ENCODE results near the gene BCL3.

BCL3 gene

DNA sequence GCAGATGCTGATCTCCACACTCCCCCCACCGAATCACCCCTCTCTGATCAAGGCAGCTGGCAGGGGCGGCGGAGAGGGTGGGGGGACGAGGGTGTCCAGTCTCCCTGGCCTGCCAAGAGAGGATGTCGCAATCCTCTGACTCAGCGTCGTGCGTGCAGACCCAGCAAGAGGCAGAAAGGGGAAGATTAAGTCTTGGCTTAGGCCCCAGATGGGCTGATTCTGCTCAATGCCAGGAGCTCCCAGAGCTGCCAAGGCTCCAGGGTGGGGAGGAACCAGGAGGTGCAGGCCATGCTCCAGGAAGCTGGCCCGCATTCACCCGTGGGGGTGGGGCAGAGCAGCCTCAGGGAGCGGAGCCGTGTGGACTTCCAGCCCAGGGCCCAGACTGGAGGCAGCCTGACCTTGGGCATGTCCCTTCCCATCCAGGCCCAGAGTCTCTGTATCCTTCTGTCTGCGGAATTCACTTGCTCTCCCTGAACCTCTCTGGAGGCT lies 6.6 kb upstream of the BCL3 start:
- H3K36me3 Mint-ChIP-seq: no peaks in the 10 kb centered on the region
- ATAC-seq (ENCODE audit: low read depth): peak; percentile 44
- no peak for DNase-seq (ENCODE audit: low spot score in 2 of 2)
- H3K9me3 Mint-ChIP-seq: no peaks in the 10 kb centered on the region
- no peak overlapping the region for H3K27ac Mint-ChIP-seq
- H3K4me3 Mint-ChIP-seq: no peak overlapping the region
- peaks cover 18% of the 10 kb centered on the region for H3K4me1 Mint-ChIP-seq
- peaks cover 2% of the 10 kb centered on the region for H3K27me3 Mint-ChIP-seq

DNA sequence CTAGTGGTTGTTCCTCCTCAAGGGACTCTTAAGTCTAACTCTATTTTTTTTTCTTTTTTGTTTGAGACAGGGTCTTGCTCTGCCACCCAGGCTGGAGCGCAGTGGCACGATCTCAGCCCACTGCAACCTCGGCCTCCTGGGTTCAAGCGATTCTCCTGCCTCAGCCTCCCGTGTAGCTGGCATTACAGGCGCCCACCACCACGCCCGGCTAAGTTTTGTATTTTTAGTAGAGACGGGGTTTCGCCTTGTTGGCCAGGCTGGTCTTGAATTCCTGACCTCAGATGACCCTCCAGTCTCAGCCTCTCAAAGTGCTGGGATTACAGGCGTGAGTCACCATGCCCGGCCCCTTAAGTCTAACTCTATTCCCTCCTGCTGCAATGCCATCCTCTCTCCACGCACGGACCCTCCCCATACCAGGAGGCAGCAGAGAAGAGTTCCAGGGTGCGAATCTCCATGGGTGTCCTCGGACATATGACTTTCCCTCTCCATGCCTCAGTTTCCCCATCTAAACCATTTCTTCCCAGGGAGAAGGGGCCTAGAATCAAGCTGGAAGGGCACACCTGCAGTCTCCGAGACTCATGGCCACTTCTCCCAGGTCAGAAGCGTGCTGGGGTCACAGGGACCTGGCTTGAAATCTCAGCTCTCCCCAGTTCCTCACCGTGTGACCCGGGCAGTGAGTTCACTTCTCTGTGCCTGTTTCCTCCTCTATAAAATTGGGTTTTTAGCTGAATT lies 6.0 kb upstream of the BCL3 start:
- DNase-seq (ENCODE audit: low spot score in 2 of 2) (no peak), ATAC-seq (ENCODE audit: low read depth) (no peak)
- H3K36me3 Mint-ChIP-seq: no peaks in the 10 kb centered on the region
- no peak overlapping the region for H3K4me3 Mint-ChIP-seq
- peaks cover 19% of the 10 kb centered on the region for H3K4me1 Mint-ChIP-seq
- H3K27ac Mint-ChIP-seq: no peak overlapping the region
- no peaks in the 10 kb centered on the region for H3K9me3 Mint-ChIP-seq
- H3K27me3 Mint-ChIP-seq: peaks cover 1% of the 10 kb centered on the region

DNA sequence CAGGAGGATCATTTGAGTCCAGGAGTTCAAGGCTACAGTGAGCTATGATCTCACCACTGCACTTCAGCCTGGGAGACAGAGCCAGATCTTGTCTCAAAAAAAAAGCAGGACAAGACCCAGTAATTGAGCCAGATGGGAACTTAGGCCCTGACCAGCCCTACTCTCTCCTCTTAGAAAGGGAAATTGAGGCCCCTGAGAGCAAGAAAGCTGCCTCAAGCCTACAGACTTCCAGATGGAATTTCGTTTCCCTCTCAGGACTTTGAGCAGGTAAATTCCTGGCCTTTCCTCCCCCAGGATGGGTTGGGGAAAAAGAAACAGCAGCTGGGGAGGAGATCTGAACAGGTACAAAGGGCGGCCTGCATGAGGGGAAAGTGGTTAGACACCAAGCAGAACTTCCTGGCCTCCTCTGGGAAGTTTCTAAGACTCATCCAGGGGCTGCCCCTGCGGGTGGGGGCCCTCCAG lies 3.6 kb upstream of the BCL3 start:
- no peaks in the 10 kb centered on the region for H3K9me3 Mint-ChIP-seq

DNA sequence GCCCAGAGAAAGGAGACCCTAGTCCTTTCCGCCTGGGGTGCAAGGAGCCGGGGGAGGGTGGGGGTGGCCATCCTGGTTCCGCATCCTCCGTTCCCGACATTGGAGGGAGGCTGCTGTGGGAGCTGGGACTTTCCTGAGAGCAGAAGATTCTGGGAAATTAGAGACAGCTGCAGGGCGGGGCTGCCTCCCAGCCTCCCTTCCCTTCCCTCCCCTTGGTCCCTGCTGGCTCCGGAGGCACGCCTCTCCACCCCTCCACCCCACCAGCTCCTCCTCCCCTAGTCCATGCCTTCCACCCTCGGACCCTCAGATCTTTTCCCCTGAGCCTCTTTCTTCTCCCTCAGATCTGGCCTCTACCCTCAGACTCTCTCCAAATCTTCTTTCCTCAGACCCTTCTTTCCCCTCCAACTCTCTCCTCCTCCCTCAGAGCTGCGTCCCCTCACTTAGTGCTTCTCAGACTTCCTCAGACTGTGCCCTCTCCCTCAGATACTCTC lies 3.1 kb upstream of the BCL3 start:
- no peaks in the 10 kb centered on the region for H3K36me3 Mint-ChIP-seq
- H3K27ac Mint-ChIP-seq: peak overlapping the region; percentile 93
- ATAC-seq (ENCODE audit: low read depth): no peak
- no peaks in the 10 kb centered on the region for H3K27me3 Mint-ChIP-seq
- no peak for DNase-seq (ENCODE audit: low spot score in 2 of 2)
- peaks cover 37% of the 10 kb centered on the region for H3K4me1 Mint-ChIP-seq
- H3K4me3 Mint-ChIP-seq: peak overlapping the region; percentile 61
- no peaks in the 10 kb centered on the region for H3K9me3 Mint-ChIP-seq

More for the DNA sequence above, 3.6 kb upstream of the BCL3 start:
- peaks cover 33% of the 10 kb centered on the region for H3K4me1 Mint-ChIP-seq
- H3K4me3 Mint-ChIP-seq: no peak overlapping the region
- H3K27ac Mint-ChIP-seq: no peak overlapping the region
- ATAC-seq (ENCODE audit: low read depth) (no peak), DNase-seq (ENCODE audit: low spot score in 2 of 2) (no peak)
- H3K36me3 Mint-ChIP-seq: no peaks in the 10 kb centered on the region
- H3K27me3 Mint-ChIP-seq: no peaks in the 10 kb centered on the region

DNA sequence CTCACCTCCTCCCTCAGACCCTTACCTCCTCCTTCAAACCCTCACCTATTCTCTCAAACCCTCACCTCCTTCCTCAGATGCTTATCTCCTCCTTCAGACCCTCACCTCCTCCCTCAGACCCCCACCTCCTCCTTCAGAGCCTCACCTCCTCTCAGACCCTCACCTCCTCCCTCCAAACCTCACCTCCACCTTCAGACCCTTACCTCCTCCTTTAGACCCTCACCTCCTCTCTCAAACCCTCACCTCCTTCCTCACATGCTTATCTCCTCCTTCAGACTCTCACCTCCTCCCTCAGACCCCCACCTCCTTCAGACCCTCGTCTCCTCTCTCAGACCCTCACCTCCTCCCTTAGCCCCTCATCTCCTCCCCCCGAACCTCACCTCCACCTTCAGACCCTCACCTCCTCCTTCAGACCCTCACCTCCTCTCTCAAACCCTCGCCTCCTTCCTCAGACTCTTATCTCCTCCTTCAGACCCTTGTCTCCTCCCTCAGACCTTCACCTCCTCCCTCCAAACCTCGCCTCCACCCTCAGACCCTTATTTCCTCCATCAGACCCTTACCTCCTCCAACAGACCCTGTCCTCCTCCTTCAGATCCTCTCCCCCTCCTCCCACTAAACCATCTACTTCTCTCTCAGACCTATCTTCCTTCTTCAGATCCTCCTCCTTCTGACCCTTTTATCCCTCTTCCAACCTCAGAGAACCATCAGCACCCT lies 2.5 kb upstream of the BCL3 start:
- Mint-ChIP-seq H3K4me1 (peaks cover 43% of the 10 kb centered on the region), H3K4me3 (peak overlapping the region; percentile 61), H3K36me3 (no peaks in the 10 kb centered on the region), H3K27ac (peak overlapping the region; percentile 93), H3K9me3 (no peaks in the 10 kb centered on the region), H3K27me3 (no peaks in the 10 kb centered on the region)
- ATAC-seq (ENCODE audit: low read depth) (no peak), DNase-seq (ENCODE audit: low spot score in 2 of 2) (no peak)

DNA sequence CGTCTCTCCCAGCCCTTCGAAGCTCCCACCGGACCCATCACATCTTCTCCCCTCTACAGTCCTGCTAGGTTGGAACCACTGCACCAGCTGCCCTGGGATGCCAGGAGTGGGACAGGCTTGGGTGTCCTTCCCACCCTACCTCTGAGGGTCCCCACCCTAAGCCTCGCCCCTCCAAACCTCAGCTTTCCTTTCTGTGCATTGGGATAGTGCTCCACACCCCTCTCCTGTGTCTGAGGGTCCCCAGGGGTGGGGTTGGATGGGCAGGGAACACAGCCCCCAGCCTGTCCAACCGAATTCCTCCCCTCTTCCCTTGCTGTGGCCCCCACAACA lies 1.9 kb upstream of the BCL3 start:
- no peaks in the 10 kb centered on the region for H3K9me3 Mint-ChIP-seq
- peaks cover 48% of the 10 kb centered on the region for H3K4me1 Mint-ChIP-seq
- ATAC-seq (ENCODE audit: low read depth) (no peak), DNase-seq (ENCODE audit: low spot score in 2 of 2) (no peak)
- no peaks in the 10 kb centered on the region for H3K36me3 Mint-ChIP-seq
- peak overlapping the region; percentile 89 for H3K4me3 Mint-ChIP-seq
- peak overlapping the region; percentile 93 for H3K27ac Mint-ChIP-seq
- no peaks in the 10 kb centered on the region for H3K27me3 Mint-ChIP-seq

DNA sequence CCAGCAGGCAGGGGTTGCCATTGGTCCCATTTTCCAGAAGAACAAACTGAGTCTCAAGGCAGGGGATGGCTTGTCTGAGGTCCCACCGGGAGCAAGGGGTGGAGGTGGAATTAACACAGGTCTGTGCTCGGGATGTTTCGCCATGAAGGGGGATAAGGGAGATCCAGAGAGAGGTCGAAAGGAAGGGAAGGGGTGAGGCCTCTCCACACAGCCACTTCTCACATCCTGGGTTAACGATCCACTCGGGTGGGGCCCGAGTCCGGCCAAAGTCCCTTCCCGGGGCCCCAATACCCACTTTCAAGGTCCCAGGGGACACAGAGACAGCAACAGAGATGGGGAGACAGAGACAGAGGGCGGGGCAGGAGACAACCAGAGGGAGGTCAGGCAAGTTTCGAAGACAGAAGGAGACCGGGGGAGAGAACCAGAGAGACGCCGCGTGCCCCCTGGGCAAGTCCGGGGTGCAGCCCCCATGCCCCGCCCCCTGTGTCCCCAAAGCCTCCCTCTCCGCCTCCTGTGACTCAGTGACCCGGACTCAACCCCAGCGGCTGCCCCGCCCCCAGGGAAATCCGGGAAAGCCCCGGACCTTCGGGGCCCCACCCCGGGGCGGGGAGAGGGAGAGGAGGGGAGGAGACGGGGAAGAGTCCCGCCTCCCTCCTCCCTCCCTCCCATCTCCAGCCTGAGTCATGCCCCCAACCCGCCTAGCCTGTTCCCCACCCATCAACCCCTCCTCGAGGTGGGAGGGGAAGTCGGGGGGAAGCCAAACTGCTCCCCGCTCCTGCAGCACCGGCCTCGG lies 1.4 kb upstream of the BCL3 start:
- Mint-ChIP-seq H3K9me3 (no peaks in the 10 kb centered on the region), H3K27me3 (no peaks in the 10 kb centered on the region), H3K4me1 (peaks cover 53% of the 10 kb centered on the region), H3K36me3 (peaks cover 3% of the 10 kb centered on the region), H3K27ac (peak overlapping the region; percentile 93), H3K4me3 (peak overlapping the region; percentile 89)
- DNase-seq (ENCODE audit: low spot score in 2 of 2) (peak; percentile 77 to 78), ATAC-seq (ENCODE audit: low read depth) (peak; percentile 49)

DNA sequence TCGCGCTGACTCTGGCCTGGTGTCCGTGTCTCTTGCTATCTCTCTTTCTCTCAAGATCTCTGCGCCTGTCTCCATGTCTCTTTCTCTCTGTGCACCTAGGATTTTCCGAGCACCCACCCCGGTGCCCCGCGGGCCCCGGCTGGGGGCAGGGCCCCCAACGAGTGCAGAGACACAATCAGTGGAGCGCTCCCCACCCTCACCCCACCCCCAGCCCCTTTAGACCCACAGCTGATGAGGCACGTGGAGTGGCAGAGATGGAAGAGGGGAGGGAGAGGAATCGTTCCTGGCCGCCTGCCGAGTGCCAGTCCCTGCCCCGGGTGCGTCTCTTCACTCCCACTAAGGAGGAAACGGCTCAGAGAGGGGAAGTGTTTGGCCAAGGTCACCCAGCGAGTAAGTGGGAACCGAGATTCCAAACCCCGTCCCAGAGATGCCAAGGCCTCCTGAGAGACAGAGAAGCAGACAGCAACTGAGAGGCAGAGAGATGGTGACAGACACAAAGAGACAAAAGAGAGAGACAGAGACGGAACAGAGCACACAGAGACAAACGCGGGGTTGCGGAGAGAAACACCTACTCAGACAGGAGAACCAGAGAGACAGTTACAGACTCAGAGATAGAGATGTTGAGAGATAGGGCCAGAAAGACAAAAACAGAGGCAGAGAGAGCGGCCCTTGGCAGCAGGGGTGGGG lies 626 bp upstream of the BCL3 start:
- peak in 1 of 2 donors; percentile 56 for DNase-seq (ENCODE audit: low spot score in 2 of 2)
- Mint-ChIP-seq H3K4me3 (peak overlapping the region; percentile 89), H3K4me1 (peaks cover 60% of the 10 kb centered on the region)

DNA sequence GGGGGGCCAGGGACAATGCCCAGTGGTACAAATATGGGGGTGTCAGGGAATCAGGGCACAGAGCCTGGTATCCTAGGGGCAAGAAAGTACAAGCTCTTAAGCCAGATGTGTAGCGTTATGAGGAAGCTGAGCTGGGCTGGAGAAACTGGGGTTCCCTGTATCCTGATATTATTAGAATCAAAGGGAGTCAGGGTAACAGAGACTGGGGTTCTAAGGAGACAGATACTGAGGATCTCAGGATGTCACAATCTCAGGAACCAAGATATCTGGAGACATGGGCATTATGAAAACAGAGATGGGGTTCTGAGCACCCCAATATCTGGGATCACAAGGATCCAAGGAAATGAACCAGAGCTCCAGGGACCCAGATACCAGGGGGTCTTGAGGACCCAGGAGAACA lies 784 bp downstream of the BCL3 start:
- no peaks in the 10 kb centered on the region for H3K9me3 Mint-ChIP-seq
- DNase-seq (ENCODE audit: low spot score in 2 of 2) (peak in 1 of 2 donors; percentile 37), ATAC-seq (ENCODE audit: low read depth) (no peak)
- peaks cover 70% of the 10 kb centered on the region for H3K4me1 Mint-ChIP-seq
- H3K27ac Mint-ChIP-seq: peak overlapping the region; percentile 99
- peak overlapping the region; percentile 94 for H3K4me3 Mint-ChIP-seq
- H3K27me3 Mint-ChIP-seq: no peaks in the 10 kb centered on the region
- H3K36me3 Mint-ChIP-seq: peaks cover 4% of the 10 kb centered on the region

More for the DNA sequence above, 626 bp upstream of the BCL3 start:
- no peaks in the 10 kb centered on the region for H3K9me3 Mint-ChIP-seq
- H3K36me3 Mint-ChIP-seq: peaks cover 4% of the 10 kb centered on the region
- H3K27ac Mint-ChIP-seq: peak overlapping the region; percentile 93
- no peaks in the 10 kb centered on the region for H3K27me3 Mint-ChIP-seq
- ATAC-seq (ENCODE audit: low read depth): peak; percentile 1

DNA sequence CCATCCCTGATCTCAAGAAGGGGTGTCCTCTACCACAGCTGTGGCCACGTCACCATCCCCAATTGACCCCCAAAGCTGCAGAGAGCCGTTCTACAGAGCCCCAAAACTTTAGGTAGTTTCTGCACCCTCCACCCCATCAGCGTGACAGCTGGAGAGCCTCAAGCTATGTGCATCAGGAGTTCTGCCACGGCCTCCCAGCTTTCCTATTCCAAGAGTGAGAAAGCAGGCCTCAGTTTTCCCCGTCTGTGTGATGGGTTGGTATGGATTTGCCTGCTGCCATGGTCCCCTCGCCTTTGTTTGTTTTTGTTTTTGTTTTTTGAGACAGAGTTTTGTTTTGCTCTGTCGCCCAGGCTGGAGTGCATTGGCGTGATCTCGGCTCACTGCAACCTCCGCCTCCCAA lies 1.5 kb downstream of the BCL3 start:
- no peaks in the 10 kb centered on the region for H3K9me3 Mint-ChIP-seq
- ATAC-seq (ENCODE audit: low read depth): no peak
- peaks cover 4% of the 10 kb centered on the region for H3K36me3 Mint-ChIP-seq
- H3K4me3 Mint-ChIP-seq: peak overlapping the region; percentile 94
- peak overlapping the region; percentile 99 for H3K27ac Mint-ChIP-seq
- H3K27me3 Mint-ChIP-seq: no peaks in the 10 kb centered on the region
- DNase-seq (ENCODE audit: low spot score in 2 of 2): no peak
- peaks cover 74% of the 10 kb centered on the region for H3K4me1 Mint-ChIP-seq

- no peaks in the 10 kb centered on the region for H3K9me3 Mint-ChIP-seq
- no peak for ATAC-seq (ENCODE audit: low read depth)
- peak overlapping the region; percentile 98 for H3K4me3 Mint-ChIP-seq
- H3K4me1 Mint-ChIP-seq: peaks cover 60% of the 10 kb centered on the region
- peak overlapping the region; percentile 99 for H3K27ac Mint-ChIP-seq
- peaks cover 6% of the 10 kb centered on the region for H3K36me3 Mint-ChIP-seq
- no peaks in the 10 kb centered on the region for H3K27me3 Mint-ChIP-seq
- no peak for DNase-seq (ENCODE audit: low spot score in 2 of 2)
Measured at GRCh38 chr19:44752123-44752815, 3.8 kb downstream of the BCL3 start.

DNA sequence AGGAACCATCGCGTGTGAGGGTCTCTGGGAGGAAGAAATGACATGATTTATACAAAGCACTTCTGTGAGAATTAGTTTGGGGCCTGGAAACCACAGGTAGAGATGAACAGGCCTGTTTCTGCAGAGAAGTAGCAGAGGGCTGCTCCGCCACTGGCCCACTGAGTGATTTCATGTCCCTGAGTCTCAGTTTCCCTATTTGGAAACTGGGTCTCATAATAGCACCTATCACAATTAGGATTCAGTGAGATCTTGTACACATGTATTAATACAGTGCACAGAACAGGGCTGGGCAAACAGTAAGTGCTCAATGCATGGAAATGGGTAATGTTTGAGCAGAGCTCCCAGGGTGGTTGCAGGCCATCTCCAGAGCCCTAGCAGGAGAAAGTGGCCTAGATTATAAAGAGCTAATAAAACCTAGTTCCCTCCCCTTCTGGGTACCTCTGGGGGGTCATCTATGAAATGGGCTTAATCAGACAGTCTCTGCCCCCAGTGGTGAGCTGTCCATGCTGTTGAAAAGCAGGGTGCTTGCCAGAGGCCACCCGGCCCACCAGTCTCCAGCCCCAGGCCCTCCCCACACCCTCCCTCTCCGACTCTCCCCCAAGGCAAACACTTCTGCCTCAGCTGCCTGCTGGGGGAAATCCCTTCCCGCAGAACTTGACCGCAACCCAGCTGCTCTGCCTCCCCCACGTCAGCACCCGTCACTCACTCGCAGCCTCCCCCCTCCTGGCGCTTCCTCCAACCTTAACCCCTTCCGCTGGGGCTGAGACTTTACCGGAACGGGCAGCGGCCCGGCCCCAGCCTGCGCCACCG lies 4.5 kb downstream of the BCL3 start:
- peak; percentile 73 for ATAC-seq (ENCODE audit: low read depth)
- Mint-ChIP-seq H3K36me3 (peaks cover 10% of the 10 kb centered on the region), H3K4me1 (peaks cover 56% of the 10 kb centered on the region), H3K4me3 (peak overlapping the region; percentile 98), H3K27ac (peak overlapping the region; percentile 99), H3K9me3 (no peaks in the 10 kb centered on the region), H3K27me3 (no peaks in the 10 kb centered on the region)
- DNase-seq (ENCODE audit: low spot score in 2 of 2): peak; percentile 85 to 94

All from memory B cell (primary cell).